HUES48 (cell line): Measurements from ENCODE around the gene MSH3.
"Not testable (repeated sequence)": the region's sequence is repeated elsewhere in the genome, so short reads cannot be mapped to it uniquely, and the experiment has no call there.

Experiments
- H3K27ac ChIP-seq: one replicate; pipeline ENCODE4 v1.7.0; 2013; ENCODE audit warnings: low read depth, low read length, inconsistent platforms
- H3K27me3 ChIP-seq: 2 replicates; pipeline ENCODE4 v1.6.1; 2013; ENCODE audit warnings: mild to moderate bottlenecking, low read length; ENCODE audit not compliant: control insufficient read depth, insufficient read depth
- H3K36me3 ChIP-seq: 2 replicates; pipeline ENCODE4 v1.6.1; 2013; ENCODE audit warnings: low read length; ENCODE audit not compliant: control insufficient read depth, insufficient read depth
- H3K4me1 ChIP-seq: 2 replicates; pipeline ENCODE4 v1.6.1; 2013; ENCODE audit warnings: mild to moderate bottlenecking, low read length; ENCODE audit not compliant: control insufficient read depth, insufficient read depth
- H3K4me3 ChIP-seq: 2 replicates; pipeline ENCODE4 v1.5.1; 2013; ENCODE audit warnings: mild to moderate bottlenecking, low read depth, low read length
- H3K9ac ChIP-seq: 2 replicates; pipeline ENCODE4 v1.6.1; 2013; ENCODE audit warnings: mild to moderate bottlenecking, low read depth, low read length, moderate library complexity
- H3K9me3 ChIP-seq: 2 replicates; pipeline ENCODE4 v1.6.1; 2013; ENCODE audit warnings: low read length; ENCODE audit not compliant: control insufficient read depth, insufficient read depth

The MSH3 gene

DNA sequence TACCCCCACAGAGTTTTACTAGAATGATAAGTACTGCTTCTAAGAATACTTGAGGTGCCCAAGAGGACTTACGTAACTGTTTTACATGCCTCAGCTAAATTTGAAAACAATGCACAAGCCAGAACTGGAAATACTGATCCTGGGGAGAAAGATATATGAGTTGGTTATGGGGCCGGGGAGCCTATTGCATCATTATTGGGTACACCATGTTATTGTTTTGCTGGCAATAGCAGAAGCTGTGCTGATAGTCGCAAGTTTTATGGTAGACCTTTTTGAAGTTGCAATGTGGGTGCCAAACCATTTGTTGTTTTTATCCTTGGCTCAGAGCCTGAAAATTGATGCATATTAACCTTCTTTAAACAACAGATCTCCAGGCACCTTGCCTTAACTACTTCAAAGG, 108.8 kb downstream of the MSH3 start:
- Histone ChIP-seq H3K27me3 (no peaks in the 10 kb centered on the region), H3K4me1 (peaks cover 10% of the 10 kb centered on the region; the same call in 1 of the 2 replicates), H3K27ac (no peak overlapping the region), H3K36me3 (peaks cover 11% of the 10 kb centered on the region; the same call in 1 of the 2 replicates), H3K9ac (no peak overlapping the region), H3K9me3 (no peaks in the 10 kb centered on the region), H3K4me3 (no peak overlapping the region)

- H3K9me3 ChIP-seq: no peaks in the 10 kb centered on the region
- no peak overlapping the region for H3K9ac ChIP-seq
- peaks cover 10% of the 10 kb centered on the region; the same call in 1 of the 2 replicates for H3K4me1 ChIP-seq
- H3K36me3 ChIP-seq: peaks cover 13% of the 10 kb centered on the region; the same call in 1 of the 2 replicates
- H3K4me3 ChIP-seq: no peak overlapping the region
- no peaks in the 10 kb centered on the region for H3K27me3 ChIP-seq
- H3K27ac ChIP-seq: no peak overlapping the region
Observed at GRCh38 chr5:80763873-80764647, 109.6 kb downstream of the MSH3 start.

- Histone ChIP-seq H3K27me3 (no peaks in the 10 kb centered on the region), H3K4me1 (peaks cover 10% of the 10 kb centered on the region; the same call in 1 of the 2 replicates), H3K36me3 (peaks cover 13% of the 10 kb centered on the region; the same call in 1 of the 2 replicates), H3K4me3 (no peak overlapping the region), H3K9me3 (no peaks in the 10 kb centered on the region), H3K27ac (no peak overlapping the region), H3K9ac (no peak overlapping the region)
Observed at GRCh38 chr5:80764786-80765185, 110.3 kb downstream of the MSH3 start.

DNA sequence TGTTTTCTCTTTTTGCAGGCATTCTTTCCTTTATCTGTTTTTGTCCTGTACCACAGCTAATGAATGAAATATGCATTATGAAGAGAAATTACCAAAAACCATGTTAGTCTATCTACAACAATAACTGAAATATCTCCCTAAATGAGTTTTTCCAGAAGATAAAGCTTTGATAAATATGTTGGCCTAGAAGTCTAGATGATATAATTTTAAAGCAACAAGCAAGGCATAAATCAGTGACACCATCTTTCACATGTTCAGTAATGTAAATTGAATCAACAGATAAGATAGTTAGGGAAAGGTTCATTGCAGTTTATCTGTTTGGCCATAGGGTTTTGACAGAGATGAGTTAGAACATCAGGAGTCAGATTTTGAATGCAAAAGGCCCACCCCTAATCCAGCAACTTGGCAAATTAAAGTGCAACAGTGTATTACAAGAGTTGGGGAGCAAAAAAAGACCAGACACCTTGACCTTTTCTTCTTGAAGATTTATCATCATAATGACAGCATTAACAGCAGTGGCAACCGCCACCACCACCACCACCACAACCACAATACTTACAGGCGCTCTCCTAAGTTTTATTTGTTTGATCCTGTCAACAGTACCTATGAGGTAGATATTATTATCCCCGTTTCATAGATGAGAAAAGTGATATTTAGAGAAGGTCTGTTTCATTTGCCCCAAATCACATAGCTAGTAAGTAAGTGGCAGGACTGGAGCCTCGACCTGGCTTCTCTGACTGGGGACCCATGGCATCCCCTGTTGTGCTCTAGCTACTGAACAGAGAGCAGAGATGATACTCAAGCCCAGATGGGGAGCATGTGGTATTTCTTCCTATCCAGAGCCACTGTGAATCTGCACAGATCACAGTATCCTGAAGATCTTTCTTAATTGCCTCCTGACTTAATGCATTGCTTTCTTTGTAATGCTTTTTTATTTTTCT, 123.2 kb downstream of the MSH3 start:
- peaks cover 6% of the 10 kb centered on the region for H3K36me3 ChIP-seq
- H3K9me3 ChIP-seq: no peaks in the 10 kb centered on the region
- H3K27ac ChIP-seq: no peak overlapping the region
- no peak overlapping the region for H3K4me3 ChIP-seq
- H3K4me1 ChIP-seq: no peaks in the 10 kb centered on the region
- no peak overlapping the region for H3K9ac ChIP-seq
- H3K27me3 ChIP-seq: no peaks in the 10 kb centered on the region

- Histone ChIP-seq H3K4me3 (no peak overlapping the region), H3K4me1 (no peaks in the 10 kb centered on the region), H3K27me3 (no peaks in the 10 kb centered on the region), H3K36me3 (peaks cover 6% of the 10 kb centered on the region), H3K27ac (no peak overlapping the region), H3K9me3 (no peaks in the 10 kb centered on the region), H3K9ac (no peak overlapping the region)
Observed at GRCh38 chr5:80780024-80780423, 125.6 kb downstream of the MSH3 start.

DNA sequence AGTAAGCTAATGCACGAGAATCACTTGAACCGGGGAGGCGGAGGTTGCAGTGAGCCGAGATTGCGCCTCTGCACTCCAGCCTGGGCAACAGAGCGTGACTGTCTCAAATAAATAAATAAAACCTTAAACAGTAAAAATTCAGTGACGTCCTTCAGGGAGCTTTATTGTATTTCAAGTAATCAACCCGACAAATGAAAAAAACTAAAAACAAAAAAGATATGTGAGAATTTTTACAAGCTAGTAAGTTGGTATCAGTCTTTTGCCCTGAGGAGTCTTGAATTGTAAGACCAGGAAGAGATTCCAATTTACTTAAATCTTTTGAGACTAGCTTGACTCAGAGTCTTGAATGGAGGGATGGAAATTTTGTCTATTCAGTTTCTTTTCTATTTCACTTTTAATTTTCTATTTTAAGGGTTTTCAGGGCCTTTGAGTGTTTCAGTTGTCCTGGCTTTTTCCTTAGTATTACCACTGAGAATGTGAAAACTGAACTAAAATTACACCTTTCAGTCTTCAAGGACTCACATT, 126.4 kb downstream of the MSH3 start:
- H3K9me3 ChIP-seq: no peaks in the 10 kb centered on the region
- no peak overlapping the region for H3K4me3 ChIP-seq
- H3K9ac ChIP-seq: no peak overlapping the region
- H3K4me1 ChIP-seq: no peaks in the 10 kb centered on the region
- H3K27me3 ChIP-seq: no peaks in the 10 kb centered on the region
- peaks cover 6% of the 10 kb centered on the region for H3K36me3 ChIP-seq
- no peak overlapping the region for H3K27ac ChIP-seq

DNA sequence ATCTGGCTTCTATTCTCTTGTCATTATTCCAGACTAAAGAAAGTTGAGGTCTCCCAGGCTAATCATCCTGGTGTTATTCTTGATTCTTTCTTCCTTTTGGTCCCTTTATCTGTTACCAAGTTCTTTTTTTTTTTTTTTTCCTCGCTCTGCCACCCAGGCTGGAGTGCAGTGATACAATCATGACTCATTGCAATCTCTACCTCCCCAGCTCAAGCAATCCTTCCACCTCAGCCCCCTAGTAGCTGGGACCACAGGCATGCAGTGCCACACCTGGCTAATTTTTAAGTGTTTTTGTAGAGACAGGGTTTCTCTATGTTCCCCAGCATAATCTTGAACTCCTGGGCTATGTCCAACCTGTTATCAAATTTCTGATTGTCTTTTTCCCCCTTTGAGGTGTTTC, 126.9 kb downstream of the MSH3 start:
- Histone ChIP-seq H3K9me3 (no peaks in the 10 kb centered on the region), H3K27ac (no peak overlapping the region), H3K9ac (no peak overlapping the region), H3K36me3 (peaks cover 6% of the 10 kb centered on the region), H3K4me1 (no peaks in the 10 kb centered on the region), H3K4me3 (no peak overlapping the region), H3K27me3 (no peaks in the 10 kb centered on the region)

DNA sequence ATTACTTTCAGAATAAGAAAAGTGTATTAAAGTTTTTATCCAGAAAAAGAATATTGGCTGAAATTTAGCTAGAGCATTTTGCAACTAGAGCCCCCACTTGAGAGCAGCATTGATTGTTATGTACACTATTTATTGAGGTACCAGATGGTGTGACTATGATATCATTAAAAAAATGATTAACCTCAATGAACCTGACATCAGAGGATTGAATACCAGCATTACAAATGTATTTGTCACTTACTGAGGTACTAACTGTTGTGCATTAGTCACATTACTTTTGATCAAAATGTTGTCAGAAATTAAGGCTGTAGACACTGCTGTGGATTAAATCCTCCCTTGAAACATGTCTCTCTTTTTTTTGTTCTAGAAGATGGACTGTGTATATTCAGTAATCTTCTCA, 128.2 kb downstream of the MSH3 start:
- Histone ChIP-seq H3K9ac (no peak overlapping the region), H3K36me3 (peaks cover 10% of the 10 kb centered on the region; the same call in 1 of the 2 replicates), H3K27ac (no peak overlapping the region), H3K4me1 (no peaks in the 10 kb centered on the region), H3K27me3 (no peaks in the 10 kb centered on the region), H3K9me3 (no peaks in the 10 kb centered on the region), H3K4me3 (no peak overlapping the region)

DNA sequence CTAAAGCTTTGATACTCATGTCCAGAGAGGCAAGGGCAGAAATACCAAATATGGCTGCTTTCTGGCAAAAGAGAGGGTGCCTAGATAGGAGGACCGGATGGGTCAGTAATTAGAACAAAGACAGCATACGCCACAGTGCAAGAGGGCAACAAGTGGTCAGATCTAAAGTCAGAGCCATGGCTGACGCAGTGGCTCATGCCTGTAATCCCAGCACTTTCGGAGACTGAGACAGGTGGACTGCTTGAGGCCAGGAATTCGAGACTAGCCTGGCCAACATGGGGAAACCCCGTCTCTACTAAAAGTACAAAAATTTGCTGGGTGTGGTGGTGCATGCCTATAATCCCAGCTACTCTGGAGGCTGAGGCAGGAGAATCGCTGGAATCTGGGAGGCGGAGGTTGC, 129.3 kb downstream of the MSH3 start:
- H3K4me3 ChIP-seq, H3K27me3 ChIP-seq, H3K27ac ChIP-seq, H3K4me1 ChIP-seq, H3K9ac ChIP-seq, H3K9me3 ChIP-seq: not testable (repeated sequence)
- peaks cover 12% of the 10 kb centered on the region; the same call in 1 of the 2 replicates for H3K36me3 ChIP-seq

GRCh38 chr5:80784451-80784850, 130.0 kb downstream of the MSH3 start:
- H3K27me3 ChIP-seq: no peaks in the 10 kb centered on the region
- H3K9ac ChIP-seq: no peak overlapping the region
- no peaks in the 10 kb centered on the region for H3K4me1 ChIP-seq
- H3K9me3 ChIP-seq: no peaks in the 10 kb centered on the region
- no peak overlapping the region for H3K4me3 ChIP-seq
- peaks cover 12% of the 10 kb centered on the region; the same call in 1 of the 2 replicates for H3K36me3 ChIP-seq
- no peak overlapping the region for H3K27ac ChIP-seq
